T-helper 1 cell (primary cell): ENCODE results near the gene KIAA1210.
A peak's percentile ranks its signal among the peaks of the same experiment; 100 is the strongest.

Experiments
- DNase-seq, 5 donors: peaks; one replicate each; pipeline ENCODE4 v3.0.0-alpha.2; 2012 to 2020

KIAA1210 gene

DNA sequence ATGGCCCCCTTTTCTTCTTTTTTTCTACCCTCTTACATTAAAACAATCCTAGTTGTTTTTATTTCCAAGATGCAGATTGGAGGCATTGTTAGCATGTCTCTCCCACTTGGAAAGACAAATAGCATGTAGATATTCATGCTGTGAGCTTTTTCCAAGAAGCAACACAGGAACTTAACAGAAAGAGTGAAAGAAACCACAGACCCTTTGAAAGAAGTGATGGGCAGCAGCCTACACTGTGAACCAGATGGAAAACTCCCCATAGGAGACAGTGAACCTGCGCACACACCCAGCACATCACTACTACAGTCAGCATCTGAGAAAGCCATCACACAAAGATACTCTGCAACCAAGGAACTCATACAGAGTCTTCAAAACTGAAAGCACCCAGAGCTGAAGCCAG is 37.0 kb downstream of the KIAA1210 start:
- DNase-seq = no peak

- no peak for DNase-seq
Observed at GRCh38 chrX:119089619-119090018, 38.0 kb downstream of the KIAA1210 start.

DNA sequence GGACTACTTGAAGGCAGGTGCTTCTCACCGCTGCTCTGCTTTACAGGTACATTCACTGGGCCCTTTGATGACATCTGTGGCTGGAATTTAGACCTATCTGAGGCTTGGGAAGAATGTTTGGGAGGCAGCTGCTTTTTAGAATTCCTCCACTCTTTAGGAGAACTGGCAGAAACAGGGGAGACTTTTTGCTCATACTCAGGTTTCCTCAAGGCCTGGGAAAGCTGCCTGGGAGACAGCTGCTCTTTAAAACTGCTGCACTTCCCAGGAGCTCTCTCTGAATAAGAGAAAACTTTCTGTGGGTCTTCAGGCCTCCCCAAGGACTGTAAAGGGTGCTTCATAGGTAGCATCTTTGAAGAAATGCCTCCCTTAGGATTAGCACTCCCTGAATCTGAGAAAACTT is 40.5 kb downstream of the KIAA1210 start:
- no peak for DNase-seq

- DNase-seq = no peak
Observed at GRCh38 chrX:119084766-119085165, 42.8 kb downstream of the KIAA1210 start.

DNA sequence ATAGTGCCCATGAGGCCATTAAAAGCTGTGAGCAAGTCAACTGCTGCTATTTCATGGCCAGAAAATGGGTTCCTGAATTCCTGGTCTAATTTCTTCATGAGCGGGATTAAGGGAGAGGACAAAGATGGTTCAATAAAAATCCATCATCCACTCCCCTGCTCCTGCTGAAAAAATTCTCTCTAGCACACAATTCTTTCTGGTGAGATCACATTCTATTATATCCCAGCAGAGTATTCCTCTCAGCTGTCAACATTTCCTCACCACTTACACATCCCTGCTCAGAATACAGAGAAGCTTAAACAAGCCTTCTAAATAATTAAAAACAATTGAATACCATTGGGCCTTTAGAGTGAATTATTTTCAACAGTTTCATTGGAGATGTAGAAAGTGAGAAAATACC is 45.3 kb downstream of the KIAA1210 start:
- DNase-seq = no peak

DNA sequence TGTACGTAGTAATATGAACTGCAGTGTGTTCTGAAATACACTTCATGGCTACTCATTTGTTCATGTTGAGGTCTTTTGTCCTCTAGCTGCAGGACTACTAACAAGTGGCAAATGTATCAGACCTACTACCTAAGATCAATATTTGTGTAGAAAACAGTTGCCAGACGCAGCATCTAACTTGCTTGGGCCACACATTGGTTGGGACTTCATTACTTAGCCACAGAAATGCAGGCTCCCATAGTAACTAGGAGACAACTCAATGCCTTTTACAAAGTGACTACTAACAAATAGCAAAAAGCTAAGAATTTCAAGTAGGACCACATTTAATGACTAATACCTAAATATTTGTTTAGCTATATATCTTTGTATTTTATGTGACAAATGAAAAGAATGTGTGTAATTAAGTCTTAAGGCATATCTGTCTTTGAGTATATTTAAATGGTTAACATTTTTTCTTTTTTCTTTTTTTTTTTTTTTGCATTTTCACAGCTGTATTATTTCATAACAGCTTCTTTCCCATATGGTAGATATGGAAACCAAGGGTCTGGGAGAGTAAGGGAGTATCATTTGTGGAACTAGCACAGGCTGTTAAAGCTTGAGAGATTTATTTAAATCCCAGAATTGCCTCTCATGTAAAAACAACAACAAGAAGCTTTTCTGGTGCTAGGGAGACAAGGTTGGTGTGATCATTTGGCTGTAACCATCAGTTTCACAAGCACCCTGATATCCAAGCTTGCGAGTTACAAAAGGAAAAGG is 52.2 kb downstream of the KIAA1210 start:
- DNase-seq = no peak

DNA sequence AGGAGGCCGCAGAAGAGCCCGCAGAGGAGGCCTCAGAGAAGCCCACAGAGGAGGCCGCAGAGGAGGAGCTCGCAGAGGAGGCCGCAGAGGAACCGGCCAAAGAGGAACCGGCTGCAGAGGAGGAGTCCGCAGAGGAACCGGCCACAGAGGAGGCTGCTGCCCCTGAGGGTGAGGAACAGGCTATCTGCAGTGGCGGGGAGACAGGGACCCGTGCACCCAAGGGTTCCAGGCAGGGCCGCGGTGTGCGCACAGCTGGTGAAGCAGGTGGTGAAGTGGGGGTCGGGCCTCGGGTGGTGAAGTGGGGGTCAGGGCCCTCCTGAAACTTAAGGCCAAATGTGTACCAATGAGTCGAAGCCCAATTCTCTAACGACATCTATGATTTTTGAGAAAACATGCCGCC is 53.7 kb downstream of the KIAA1210 start:
- no peak for DNase-seq

GRCh38 chrX:119073200-119073905 is 54.3 kb downstream of the KIAA1210 start:
- no peak for DNase-seq

GRCh38 chrX:119072744-119073143 is 54.9 kb downstream of the KIAA1210 start, which contains the start of gene CT47C1:
Gene CT47C1, plus strand, starts transcription at chrX:119072993. Its CDS starts 233 bp downstream, at chrX:119073226.
- no peak for DNase-seq

GRCh38 chrX:119071381-119071780 is 56.2 kb downstream of the KIAA1210 start:
- no peak for DNase-seq

- DNase-seq = no peak
Observed at GRCh38 chrX:119069762-119070161, 57.9 kb downstream of the KIAA1210 start.

DNA sequence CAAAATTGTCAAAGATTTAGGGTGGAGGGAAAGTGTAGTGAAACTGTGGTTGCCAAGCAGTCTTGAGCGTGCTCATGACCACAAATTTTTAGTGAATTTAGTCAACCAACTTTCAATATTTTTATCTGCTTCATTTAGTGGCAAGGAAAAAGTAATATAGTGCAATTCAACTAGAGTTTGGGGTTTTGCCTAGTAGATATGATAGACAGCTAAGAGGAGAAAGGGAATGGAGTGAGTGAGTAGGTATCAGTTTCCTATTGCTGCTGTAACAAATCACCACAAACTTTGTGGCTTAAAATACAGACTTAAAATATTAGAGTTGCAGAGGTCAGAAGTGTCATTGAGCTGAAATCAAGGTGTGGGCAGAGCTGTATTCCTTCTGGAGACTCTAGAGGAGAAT is 58.5 kb downstream of the KIAA1210 start:
- no peak for DNase-seq

GRCh38 chrX:119067023-119067739 is 60.4 kb downstream of the KIAA1210 start:
- DNase-seq = peak in 2 of 5 donors; percentile 9 to 11

- no peak for DNase-seq
Observed at GRCh38 chrX:119063428-119063827, 64.2 kb downstream of the KIAA1210 start.

DNA sequence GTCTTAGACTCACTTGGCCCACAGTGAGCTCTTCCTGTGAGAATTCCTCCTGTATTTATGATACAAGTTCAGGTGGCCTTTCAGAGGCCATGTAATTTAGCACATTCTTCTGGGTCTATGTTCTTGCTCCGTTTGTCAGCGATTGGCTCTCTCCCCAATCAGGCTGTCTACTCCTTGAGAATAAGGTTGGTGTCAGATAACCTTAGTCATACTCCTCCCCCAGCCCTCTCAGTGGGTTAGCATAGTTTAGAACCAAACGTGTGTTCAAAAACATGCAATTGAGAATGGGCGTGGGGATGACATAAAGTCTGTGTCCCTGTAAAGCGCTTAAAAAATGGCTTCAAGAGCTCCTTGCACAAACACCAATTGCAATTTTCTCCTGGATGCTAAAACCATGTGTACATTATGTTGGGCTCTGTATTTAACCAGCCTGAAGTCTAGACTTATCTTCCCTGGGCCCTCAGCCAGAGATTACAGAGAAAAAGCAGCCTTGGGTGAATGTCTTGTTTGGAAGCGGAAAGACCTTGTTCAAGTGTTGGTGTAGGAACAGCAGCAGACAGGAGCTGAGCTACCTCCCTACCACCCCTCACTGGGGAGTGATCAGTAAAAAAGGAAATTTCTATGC is 64.8 kb downstream of the KIAA1210 start:
- no peak for DNase-seq

- DNase-seq = no peak
Observed at GRCh38 chrX:119055687-119056086, 71.9 kb downstream of the KIAA1210 start.

DNA sequence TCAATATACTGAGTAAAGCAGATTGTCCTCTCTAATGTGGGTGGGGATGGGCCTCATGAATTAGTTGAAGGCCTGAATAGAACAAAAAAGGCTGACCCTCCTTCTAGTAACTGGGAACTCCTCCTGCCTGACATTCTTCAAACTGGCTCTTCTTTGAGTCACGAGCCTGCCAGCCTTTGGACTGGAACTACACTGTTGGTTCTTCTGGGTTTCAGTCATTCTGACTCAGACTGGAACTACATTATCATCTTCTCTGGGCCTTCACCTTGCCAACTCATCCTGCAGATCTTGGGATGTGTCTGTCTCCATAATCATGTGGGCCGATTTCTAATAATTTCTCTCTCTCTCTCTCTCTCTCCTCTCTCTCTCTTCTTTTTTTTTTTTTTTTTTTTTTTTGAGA is 81.7 kb downstream of the KIAA1210 start:
- no peak for DNase-seq

GRCh38 chrX:119042996-119043395 is 84.6 kb downstream of the KIAA1210 start:
- no peak for DNase-seq

DNA sequence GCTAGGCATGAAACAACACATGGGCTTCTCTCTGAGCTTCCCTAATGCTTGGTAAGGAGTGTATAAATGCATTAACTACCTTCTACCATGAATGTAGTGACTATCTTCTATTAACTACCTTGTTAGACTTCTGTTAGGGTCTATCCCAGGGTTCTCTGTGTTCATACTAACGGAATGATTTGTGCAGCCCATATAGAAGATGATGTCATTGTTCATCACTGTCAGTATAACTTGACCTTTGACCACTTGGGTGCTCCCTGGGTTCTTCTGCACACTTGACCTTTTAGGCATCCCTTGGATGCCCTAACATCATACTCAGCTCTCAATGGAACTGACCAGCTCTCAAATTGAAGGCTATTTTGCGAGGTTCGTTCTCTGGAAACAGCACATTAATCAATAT is 85.6 kb downstream of the KIAA1210 start:
- DNase-seq = no peak

DNA sequence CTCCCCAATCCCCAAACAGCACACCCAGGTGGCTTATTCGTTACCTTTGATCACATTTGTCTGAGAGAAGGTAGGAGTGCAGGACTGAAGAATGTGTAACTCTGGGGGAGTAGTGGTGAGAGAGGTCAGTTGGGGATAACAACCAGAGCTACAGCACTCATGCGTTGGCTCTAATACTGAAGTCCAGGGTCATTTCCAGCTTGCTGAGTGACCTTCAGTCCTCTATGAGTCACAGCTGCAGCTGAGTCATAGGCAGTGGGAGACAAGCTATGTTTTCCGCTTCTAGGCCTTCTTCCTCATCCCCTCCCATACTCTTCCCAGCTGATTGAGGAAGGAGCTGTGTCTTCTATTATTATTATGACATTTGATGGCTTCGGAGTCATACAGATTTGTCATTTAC is 86.4 kb downstream of the KIAA1210 start:
- no peak for DNase-seq

- DNase-seq = no peak
Observed at GRCh38 chrX:119040432-119040831, 87.2 kb downstream of the KIAA1210 start.

DNA sequence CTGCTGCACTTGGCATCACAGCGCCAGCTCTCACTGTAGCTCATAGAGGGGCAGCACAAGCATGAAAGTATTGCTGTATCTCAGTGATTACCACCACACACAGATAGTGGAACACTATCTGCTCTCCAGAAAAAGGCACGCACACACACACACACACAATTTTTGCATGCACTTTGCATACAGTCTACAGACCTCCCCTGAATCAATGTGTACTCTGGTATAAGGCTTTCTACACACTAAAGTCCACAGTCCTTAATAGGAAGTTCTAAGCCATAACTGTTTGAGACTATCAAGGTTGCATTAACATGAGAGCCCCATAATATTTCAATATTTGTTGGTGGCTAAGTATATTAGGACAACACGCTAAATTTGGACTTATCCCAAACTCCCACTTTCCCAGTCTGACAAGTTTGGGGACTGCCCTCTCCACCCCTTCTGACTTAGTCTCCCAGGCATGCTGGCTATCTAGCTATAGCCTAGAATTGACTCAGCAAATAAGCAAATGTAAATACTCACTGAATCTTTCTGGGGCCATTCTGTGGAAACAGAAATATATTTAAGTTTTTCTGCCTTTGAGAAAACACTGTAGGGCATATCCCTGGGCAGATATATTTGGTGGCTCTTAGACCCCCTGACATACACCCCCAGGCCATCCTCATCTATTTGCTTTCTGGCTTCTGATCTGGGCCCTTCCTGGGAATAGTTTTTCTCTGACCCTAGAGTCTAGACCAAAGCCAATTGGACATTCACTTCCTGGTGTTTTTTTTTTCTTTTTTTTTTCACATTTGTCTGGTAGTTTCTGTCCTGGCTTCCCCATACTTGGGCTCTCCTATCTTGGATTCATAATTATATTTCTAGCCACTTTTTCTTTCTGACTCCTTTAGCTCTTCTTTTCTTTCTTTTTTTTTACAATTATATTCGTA is 91.2 kb downstream of the KIAA1210 start:
- no peak for DNase-seq
